OCI-LY3 (cell line): Measurements from ENCODE around the gene ZDHHC13.

Source experiments
- H2AFZ ChIP-seq: fragments of 200-600, 300-600 bp; shearing (Covaris generic); 2 replicates; pipeline ENCODE4 v1.6.0; 2014; ENCODE audit warnings: antibody characterized with exemption, low read depth, low read length
- H3K27ac ChIP-seq: fragments of 200-600, 300-600 bp; sonication (generic); 2 replicates; pipeline ENCODE4 v1.5.1; 2014; ENCODE audit warnings: mild to moderate bottlenecking, low read length, moderate library complexity, mixed read lengths
- H3K27me3 ChIP-seq: fragments of 200-600, 300-600 bp; sonication (generic); 2 replicates; pipeline ENCODE4 v1.6.1; 2014; ENCODE audit warnings: low read depth, low read length, mixed read lengths
- H3K36me3 ChIP-seq: fragments of 200-600, 300-600 bp; sonication (generic); replicated peaks from 2 replicates; pipeline ENCODE3; 2014; ENCODE audit warnings: low read depth, low read length, mixed read lengths
- H3K4me1 ChIP-seq: fragments of 300-600, 200-600 bp; sonication (generic); 2 replicates; pipeline ENCODE4 v1.6.1; 2014; ENCODE audit warnings: low read length, mixed read lengths
- H3K4me2 ChIP-seq: fragments of 200-600, 300-600 bp; sonication (generic); 2 replicates; pipeline ENCODE4 v1.6.1; 2014; ENCODE audit warnings: low read length, mixed read lengths
- H3K4me3 ChIP-seq: fragments of 300-600, 200-600 bp; sonication (generic); 2 replicates; pipeline ENCODE4 v1.5.1; 2014; ENCODE audit warnings: antibody characterized with exemption, mild to moderate bottlenecking, low read length, moderate library complexity
- H3K79me2 ChIP-seq: fragments of 300-600, 200-600 bp; shearing (Covaris generic); 2 replicates; pipeline ENCODE4 v1.6.1; 2014; ENCODE audit warnings: mild to moderate bottlenecking, low read length, mixed read lengths
- H3K9ac ChIP-seq: fragments of 300-600, 200-600 bp; shearing (Covaris generic); 2 replicates; pipeline ENCODE4 v1.6.0; 2014; ENCODE audit warnings: mild to moderate bottlenecking, low read length, moderate library complexity
- H3K9me3 ChIP-seq: fragments of 200-600, 300-600 bp; shearing (Covaris generic); 2 replicates; pipeline ENCODE4 v1.6.1; 2014; ENCODE audit warnings: low read length, mixed read lengths; ENCODE audit not compliant: insufficient read depth
- H4K20me1 ChIP-seq: fragments of 200-600, 300-600 bp; sonication (generic); 2 replicates; pipeline ENCODE4 v1.6.1; 2016; ENCODE audit warnings: low read length, mixed read lengths; ENCODE audit not compliant: insufficient read depth
- EZH2phosphoT487 ChIP-seq: fragments of 200-600 bp; shearing (Covaris generic); IDR thresholded peaks from 2 replicates; pipeline ENCODE4 v1.6.1; 2018; ENCODE audit warnings: antibody characterized with exemption, mixed run types, low read depth
- TF ChIP-seq, protein P1 (sequence below): fragments of 200-600, 300-600 bp; sonication (generic); IDR thresholded peaks from 2 replicates; pipeline ENCODE4 v1.5.1; 2014; ENCODE audit warnings: antibody characterized with exemption, low read length, low read depth

ZDHHC13 gene

DNA sequence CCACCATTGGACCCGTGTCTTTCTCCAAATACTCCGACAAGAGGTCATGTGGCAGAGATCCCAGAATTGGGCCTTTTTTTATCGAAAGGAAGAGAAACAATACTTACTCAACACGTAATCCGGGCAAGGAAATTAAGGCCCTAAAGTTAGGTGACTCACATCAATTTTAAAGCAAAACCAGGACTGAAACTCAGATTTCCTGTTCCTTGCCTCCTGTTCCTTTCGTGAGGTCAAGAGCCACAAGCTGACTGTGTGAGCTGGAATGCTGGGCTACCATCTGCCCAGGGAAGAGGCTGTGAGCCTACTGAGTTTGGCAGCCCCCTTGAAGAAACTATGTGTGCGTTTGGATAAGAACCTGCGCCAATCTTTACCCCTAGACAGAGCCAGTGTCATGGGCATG, 29.3 kb upstream of the ZDHHC13 start:
- no peak overlapping the region for H3K4me3 ChIP-seq
- no peaks in the 10 kb centered on the region for H3K9me3 ChIP-seq
- no peak overlapping the region for H2AFZ ChIP-seq
- H3K27me3 ChIP-seq, result peaks cover 5% of the 10 kb centered on the region
- no peak overlapping the region for H3K27ac ChIP-seq
- H3K4me1 ChIP-seq, result no peaks in the 10 kb centered on the region
- no peak overlapping the region for H3K4me2 ChIP-seq
- TF ChIP-seq EZH2phosphoT487, result no peak
- TF ChIP-seq, protein P1, sequence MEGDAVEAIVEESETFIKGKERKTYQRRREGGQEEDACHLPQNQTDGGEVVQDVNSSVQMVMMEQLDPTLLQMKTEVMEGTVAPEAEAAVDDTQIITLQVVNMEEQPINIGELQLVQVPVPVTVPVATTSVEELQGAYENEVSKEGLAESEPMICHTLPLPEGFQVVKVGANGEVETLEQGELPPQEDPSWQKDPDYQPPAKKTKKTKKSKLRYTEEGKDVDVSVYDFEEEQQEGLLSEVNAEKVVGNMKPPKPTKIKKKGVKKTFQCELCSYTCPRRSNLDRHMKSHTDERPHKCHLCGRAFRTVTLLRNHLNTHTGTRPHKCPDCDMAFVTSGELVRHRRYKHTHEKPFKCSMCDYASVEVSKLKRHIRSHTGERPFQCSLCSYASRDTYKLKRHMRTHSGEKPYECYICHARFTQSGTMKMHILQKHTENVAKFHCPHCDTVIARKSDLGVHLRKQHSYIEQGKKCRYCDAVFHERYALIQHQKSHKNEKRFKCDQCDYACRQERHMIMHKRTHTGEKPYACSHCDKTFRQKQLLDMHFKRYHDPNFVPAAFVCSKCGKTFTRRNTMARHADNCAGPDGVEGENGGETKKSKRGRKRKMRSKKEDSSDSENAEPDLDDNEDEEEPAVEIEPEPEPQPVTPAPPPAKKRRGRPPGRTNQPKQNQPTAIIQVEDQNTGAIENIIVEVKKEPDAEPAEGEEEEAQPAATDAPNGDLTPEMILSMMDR, result no peak
- H3K36me3 ChIP-seq, result no peaks in the 10 kb centered on the region
- no peak overlapping the region for H3K9ac ChIP-seq
- no peaks in the 10 kb centered on the region for H4K20me1 ChIP-seq
- no peaks in the 10 kb centered on the region for H3K79me2 ChIP-seq

DNA sequence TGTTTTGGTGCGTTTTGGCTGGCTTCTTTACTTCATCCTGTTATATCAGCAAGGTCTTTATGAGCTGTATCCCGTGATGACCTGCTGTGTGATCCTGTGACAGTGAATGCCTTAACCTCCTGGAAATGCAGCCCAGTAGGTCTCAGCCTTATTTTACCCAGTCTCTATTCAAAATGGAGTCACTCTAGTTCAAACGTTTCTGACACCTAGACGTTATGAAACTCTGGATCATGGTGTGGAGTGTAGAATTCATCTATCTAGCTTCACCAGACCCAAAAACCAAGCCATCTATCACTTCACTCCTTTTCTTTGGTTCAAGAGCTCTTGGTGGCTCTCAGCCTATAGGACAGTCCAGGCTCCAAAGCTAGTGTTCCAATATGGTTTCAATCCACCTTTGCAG, 28.2 kb upstream of the ZDHHC13 start:
- H4K20me1 ChIP-seq, result no peaks in the 10 kb centered on the region
- H3K36me3 ChIP-seq, result no peaks in the 10 kb centered on the region
- no peak overlapping the region for H3K4me2 ChIP-seq
- no peak overlapping the region for H3K27ac ChIP-seq
- no peak overlapping the region for H3K4me3 ChIP-seq
- H3K9me3 ChIP-seq, result no peaks in the 10 kb centered on the region
- TF ChIP-seq, protein P1, result no peak
- no peak for TF ChIP-seq EZH2phosphoT487
- H3K9ac ChIP-seq, result no peak overlapping the region
- H2AFZ ChIP-seq, result no peak overlapping the region
- H3K79me2 ChIP-seq, result no peaks in the 10 kb centered on the region
- H3K27me3 ChIP-seq, result peaks cover 15% of the 10 kb centered on the region
- no peaks in the 10 kb centered on the region for H3K4me1 ChIP-seq

DNA sequence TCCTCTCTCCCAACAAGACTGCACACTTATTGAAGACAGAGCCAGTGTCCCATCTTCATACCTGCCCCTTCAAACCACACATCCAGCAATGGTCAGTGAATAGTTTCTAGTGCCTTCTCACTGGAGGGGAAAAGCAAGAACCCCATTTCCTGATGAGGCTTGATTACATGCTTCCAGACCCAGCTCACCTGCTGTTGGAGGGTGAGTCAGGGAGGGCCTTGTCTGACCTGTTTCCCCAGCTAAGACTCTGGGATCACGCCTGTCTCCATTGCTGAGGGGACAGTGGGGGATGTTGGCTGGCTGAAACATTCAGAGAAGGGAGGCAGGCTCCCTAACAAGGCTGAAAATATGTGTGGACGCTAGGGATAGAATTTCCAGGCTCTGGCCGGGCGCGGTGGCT, 27.5 kb upstream of the ZDHHC13 start:
- H3K27me3 ChIP-seq, result peaks cover 18% of the 10 kb centered on the region
- H3K4me1 ChIP-seq, result no peaks in the 10 kb centered on the region
- no peaks in the 10 kb centered on the region for H3K36me3 ChIP-seq
- no peak overlapping the region for H3K9ac ChIP-seq
- no peaks in the 10 kb centered on the region for H3K79me2 ChIP-seq
- no peak overlapping the region for H3K27ac ChIP-seq
- H4K20me1 ChIP-seq, result no peaks in the 10 kb centered on the region
- no peak overlapping the region for H2AFZ ChIP-seq
- TF ChIP-seq, protein P1, result no peak
- TF ChIP-seq EZH2phosphoT487, result no peak
- H3K4me2 ChIP-seq, result no peak overlapping the region
- no peak overlapping the region for H3K4me3 ChIP-seq
- no peaks in the 10 kb centered on the region for H3K9me3 ChIP-seq

DNA sequence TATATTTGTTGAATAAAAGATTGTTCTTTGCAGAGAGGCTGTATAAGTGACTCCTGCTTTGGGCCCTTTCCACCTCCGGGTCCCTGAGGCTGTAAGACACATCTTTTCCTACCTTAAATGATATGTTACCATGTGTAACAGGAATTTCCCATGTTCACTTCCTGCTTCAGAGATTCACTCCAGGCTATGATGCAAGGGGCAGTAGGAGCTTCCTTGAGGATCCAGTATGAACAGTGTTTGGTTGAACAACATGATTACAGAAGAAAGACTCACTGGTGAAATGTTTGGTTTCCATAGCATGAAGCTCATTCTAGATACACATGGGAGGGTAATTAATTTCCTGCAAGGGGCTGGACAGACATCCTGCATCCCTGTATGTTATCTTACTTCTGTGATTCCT, 25.6 kb upstream of the ZDHHC13 start:
- Histone ChIP-seq H4K20me1 (no peaks in the 10 kb centered on the region), H3K9ac (no peak overlapping the region), H3K4me3 (no peak overlapping the region), H3K4me2 (no peak overlapping the region), H3K36me3 (no peaks in the 10 kb centered on the region), H3K9me3 (no peaks in the 10 kb centered on the region), H3K4me1 (no peaks in the 10 kb centered on the region), H3K27me3 (peaks cover 29% of the 10 kb centered on the region), H3K27ac (no peak overlapping the region), H2AFZ (no peak overlapping the region), H3K79me2 (no peaks in the 10 kb centered on the region)
- TF ChIP-seq, protein P1, result no peak
- no peak for TF ChIP-seq EZH2phosphoT487
